Effector CD4-positive, alpha-beta T cell (primary cell): Measurements from ENCODE around the gene PARVA.
"Not testable (repeated sequence)": the region's sequence is repeated elsewhere in the genome, so short reads cannot be mapped to it uniquely, and the experiment has no call there.

Source experiments
- DNase-seq: peaks from one replicate; pipeline ENCODE4 v3.0.0-alpha.2; 2020
- total RNA-seq: gene quantifications from one replicate; lab custom pipeline; 2026; lab: John Stamatoyannopoulos, UW

PARVA gene, protein sequence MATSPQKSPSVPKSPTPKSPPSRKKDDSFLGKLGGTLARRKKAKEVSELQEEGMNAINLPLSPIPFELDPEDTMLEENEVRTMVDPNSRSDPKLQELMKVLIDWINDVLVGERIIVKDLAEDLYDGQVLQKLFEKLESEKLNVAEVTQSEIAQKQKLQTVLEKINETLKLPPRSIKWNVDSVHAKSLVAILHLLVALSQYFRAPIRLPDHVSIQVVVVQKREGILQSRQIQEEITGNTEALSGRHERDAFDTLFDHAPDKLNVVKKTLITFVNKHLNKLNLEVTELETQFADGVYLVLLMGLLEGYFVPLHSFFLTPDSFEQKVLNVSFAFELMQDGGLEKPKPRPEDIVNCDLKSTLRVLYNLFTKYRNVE
- total RNA-seq = 0.75 reads per million

DNA sequence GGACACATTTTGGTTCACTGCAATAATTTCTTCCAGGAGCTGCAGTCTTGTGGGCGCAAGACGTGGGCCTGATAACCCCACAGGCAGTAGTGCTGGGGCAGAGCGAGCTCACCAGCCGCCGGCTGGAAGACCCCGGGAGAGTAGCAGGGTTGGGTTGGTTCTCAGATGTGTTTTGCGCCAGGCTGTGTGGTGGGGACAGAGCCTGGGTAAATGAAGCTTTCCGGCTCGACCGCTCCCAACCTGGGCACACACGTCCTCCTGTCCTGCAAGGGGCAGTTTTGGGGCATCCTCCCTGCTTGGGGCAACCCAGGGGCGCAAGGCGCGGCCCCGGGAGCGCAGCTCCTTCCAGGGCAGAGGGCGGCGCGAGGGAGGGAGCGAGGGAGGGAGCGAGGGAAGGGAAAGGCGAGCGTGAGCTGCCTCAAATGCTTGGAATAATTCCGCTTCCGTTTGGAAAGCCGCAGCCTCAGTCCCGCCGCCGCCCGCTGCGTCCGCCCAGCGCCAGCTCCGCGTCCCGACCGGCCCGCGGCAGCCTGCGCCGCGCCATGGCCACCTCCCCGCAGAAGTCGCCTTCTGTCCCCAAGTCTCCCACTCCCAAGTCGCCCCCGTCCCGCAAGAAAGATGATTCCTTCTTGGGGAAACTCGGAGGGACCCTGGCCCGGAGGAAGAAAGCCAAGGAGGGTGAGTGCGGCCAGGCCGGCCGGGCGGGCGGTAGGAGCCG is at the start of gene PARVA:
Gene PARVA, plus strand, starts transcription at position 466 of the 718 bp plus-strand sequence. Its CDS starts 77 bp downstream, at position 543.
- no peak for DNase-seq

DNA sequence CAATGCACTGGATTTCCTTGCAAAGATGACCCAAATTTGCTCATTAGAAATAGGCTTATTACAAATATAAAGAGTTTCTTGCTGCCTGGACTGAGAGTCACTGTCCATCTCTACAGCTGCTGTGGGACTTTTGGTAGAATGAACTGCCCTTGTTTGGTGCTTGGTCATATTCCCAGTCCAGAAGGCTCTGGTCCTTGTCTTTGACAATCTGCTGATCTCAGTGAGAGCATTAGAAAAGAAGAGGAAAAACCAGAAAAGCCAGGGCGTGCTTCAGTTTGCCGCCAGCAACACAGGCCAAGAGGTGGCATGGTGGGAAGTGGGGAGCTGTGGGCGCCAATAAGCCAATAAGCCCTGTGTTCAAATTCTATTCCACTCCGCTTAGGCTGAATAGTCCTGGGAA is 48.2 kb upstream of the PARVA start:
- no peak for DNase-seq

DNA sequence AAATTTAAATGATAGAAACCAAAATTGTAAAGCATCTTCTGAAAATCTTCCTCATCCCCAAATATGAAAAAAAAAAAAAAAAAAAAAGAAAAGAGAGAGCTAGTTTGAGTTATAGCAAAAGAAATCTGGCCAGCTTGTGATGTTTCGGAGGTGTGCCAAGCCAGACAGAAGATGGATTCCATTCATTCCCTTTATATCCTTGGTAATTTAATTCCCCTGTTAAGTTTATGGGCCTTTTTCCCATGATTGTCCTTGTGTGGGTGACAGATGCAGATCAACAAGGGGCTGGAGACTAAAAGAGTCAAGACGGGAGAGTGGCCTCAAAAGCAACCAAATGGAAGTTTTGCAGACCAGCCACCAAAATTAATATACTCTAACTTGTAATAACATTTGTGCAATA is 47.6 kb upstream of the PARVA start:
- DNase-seq = no peak

DNA sequence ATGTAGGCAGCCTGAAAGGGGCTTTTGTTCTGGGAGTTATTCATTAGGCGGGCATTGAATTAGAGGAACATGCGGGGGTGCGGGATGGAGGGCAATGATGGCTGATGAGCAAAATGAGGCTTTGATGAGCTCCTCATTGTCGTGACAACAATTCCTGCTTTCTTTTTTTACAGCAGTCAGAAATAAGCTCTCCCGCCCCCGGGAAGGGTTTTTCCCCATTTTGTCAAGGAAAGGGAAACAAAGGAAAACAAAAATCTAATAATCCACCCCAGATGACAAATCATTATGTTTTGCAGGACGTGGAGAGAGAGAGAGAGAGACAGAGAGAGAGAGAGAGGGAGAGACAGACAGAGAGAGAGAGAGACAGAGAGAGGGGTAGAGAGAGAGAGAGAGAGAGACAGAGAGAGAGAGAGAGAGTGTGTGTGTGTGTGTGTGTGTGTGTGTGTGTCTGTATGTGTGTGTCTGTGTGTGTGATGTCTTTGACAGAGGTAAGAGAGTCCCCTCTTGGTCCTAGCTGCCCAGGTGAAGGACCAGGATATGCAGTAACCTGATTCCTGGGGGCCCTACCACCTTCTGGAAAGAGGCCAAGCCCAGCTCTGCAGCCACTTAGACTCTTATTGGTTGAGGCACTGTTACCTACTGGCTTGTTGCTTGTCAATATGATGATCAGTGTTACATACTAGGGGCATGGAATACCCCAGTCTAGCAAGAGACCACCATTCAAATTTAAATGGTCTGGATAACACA is 46.7 kb upstream of the PARVA start:
- no peak for DNase-seq

DNA sequence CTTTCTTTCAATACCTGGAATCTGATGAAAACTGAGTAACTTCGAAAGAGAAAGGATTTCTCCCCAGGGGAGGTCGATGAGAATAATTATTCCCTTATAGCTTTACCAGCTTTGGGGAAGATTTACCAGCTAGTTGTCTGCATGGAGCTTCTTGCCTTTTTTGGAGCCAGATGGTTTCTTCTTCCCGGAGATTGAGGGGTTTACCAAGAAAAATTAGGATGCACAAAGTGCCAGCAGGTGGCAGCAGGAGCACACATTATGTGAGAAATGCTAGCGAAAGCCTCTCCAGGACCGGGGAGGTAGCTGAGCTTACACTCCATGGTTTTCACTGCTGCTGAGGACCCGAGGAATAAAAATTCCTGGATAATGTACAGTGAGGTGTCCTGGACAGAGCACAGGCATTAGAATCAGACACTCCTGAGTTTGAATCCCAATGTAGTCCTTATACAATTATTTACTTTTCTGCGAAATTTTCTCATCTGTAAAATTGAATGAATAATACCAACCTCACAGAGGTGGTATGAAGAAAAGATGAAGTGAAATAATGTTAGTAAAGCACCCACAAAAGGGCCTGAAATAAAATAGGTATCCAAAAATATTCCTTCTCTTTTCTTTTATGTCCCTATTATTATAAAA is 46.0 kb upstream of the PARVA start:
- DNase-seq = peak; percentile 68

DNA sequence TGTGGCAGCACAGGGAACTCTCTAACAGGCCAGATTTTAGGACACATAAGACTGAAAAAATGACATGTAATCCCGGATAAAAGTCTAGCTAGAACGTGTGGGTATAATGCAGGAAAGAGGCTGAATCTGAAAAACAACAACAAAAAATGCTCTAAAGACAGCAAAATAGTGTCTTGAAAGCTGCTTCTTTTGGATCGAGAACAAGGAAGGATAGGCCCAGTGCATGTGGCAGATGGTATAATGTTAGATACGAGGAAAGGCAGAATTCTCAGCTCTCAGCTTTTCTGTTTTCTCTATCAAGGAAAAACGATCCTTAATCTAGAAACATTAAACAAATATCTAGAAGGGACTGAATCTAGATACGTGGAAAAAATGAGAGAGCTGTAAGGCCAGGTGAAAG is 33.8 kb upstream of the PARVA start:
- DNase-seq = no peak

DNA sequence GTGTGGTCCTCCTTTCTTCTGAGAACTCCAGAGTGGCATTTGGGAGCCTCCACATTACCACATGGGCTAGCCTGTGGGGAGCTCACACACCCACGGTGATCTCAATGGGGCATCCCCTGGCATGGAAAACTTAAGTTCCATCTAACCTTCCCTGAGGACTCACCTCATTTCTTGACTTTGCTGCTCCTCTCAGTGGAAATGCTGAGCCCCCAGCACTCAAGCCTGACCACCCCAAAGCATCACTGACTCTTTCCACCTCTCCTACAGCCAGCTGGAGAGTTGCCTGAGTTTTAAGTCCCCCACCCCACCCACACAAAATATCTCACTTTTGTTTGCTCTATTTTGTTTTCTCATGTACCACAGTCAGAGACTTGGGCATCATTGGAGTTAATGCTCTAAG is 23.8 kb upstream of the PARVA start:
- DNase-seq = no peak

DNA sequence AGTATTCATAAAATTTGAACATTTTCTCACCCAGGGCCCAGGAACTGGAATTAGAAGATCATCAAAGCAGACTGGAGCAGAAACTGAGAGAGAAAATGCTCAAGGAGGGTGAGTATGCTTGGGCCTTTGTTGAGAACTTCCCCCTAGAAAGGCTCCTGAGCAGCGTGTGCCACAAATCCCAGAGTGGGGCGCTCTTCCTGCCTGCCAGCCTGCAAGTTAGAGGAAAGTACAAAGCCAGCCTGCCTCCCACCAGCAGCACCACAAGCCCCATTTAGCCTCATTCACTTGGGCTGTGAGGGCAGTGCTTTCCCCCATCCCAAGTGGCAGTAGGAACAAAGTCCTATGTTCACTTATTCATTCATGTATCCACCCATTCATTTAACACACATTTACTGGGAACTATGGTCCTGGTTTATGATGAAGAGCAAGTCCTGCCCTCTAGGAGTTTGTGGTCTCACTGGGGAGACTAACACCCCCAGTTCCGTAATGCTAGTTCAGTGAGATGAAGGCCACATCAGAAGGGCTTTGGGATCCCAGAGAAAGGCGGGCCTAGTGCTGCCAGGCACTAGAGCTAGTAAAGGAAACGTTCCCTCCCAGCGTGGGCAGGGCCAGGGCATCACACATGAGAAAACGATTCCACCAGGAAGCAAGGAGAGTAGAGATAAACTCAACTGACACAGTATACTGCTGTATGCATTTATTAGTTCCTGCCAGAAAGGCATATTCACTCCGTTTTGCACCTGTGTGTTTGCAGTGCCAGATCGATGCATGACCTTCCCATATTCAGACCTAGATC is 22.4 kb upstream of the PARVA start:
- no peak for DNase-seq

DNA sequence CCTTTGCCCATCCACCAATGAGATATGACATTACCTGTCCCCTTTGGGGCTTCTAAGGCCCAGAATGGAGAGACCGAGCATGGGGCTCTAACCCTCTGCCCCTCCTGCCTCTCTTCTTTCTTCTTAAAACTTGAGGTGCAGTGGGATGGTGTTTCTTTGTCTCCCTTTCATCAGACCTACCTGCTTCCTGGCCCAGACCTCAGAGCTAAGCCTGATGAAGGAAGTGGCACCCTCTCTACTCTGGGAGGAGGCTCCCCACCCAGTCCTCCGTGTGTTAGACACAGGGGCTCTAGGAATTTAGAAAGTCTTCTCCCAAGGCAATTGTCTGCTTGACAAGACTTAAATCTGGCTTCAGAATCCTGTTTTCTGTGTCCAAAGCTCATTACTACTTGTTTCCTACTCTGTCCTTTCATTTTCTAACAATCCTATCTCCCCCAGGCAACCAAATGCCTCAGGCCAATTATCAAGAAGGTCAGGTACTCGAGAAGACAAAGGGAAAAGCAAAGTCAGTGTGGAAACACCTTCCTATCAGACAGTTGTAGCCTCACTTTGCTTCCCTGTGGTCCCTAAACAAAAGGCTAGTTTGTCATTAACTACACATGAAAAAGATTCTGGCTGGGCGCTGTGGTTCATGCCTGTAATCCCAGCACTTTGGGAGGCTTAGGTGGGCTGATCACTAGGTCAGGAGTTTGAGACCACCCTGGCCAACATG is 20.3 kb upstream of the PARVA start:
- DNase-seq = no peak

DNA sequence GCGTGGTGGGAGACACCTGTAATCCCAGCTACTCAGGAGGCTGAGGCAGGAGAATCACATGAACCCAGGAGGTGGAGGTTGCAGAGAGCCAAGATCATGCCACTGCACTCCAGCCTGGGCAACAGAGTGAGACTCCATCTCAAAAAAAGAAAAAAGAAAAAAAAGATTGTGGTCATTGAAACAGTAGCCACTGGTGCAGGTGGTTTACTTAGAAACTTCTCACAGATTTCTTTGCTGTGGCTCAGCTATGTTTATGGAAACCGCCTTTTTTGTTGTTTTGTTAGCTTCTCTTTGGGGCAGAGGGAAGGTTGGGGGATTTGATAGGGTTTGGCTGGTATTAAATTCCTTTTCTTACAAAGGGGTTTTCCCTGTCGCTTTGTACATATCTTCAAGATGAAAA is 19.7 kb upstream of the PARVA start:
- DNase-seq = not testable (repeated sequence)

DNA sequence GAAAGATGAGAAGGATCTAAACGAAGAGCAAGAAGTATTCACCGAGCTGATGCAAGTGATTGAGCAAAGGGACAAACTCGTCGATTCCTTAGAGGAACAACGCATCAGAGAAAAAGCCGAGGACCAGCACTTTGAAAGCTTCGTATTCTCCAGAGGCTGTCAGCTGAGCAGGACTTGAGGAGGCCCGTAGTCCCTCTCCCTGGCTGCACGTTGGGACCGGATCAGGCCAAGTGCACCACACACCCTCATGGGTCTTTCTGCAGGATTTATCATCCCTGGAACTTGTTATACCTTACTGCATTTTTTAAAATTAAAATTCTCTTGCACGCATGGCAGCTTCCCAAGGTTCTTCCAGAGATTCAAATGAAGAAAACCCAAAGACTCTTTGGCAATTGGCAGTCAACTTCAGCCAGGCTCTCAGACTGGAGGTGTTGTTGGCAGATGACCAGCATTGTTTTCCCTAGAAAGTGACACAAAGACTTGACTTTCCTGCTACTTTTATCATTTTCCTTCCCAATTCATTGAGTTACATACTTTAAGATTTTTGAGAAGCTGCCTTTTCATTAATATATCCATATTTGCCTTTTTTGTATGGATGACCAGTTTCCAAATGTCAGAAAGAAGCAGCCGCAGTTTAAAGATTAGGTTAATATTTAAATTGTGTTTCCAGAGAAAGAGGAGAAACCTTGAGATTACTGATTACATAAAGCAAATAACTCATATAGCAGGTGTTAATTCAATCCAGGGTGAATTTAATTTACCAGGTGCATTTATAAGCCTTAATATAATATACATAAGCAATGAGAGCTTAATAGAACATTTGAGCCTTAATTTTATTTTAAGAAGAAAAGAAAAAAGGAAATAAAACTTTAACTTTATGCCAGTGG is 18.8 kb upstream of the PARVA start:
- no peak for DNase-seq

DNA sequence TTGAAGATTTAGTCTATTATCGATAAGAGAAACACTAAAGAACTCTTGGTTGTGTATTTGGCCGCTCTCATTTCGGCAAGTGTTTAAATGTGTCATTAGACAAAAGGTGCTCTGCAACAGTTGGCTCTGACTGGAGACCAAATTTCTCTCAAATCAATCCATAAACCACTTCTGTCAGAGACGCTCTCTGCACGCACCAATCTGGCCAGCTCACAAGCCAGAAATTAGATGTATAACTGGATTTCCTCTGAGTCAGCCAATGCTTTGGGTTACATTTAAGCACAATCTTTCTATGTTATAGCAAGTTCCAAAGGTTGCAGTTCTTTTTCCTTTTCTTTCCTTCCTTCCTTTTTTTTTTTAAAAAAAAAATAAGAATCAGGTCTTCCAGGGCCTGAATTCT is 17.6 kb upstream of the PARVA start:
- DNase-seq = no peak

DNA sequence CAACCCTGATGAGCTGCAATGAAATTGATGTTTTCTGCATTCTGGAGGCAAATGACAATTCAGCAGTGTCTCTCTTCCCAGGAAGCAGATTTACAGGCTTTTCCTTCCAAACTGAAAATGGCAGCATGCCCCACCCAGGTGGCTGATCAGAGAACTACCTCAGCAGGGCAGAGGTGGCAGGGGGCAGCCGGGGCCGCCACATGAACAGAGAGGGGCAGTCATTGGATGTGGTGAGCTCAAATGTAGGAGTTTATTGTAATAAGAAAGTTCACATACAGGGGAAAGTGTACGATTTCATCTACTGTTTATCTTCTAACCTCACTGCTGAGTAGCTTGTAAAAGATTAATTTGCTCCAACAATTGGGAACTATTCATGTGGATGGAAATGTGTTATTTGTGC is 15.7 kb upstream of the PARVA start:
- no peak for DNase-seq

DNA sequence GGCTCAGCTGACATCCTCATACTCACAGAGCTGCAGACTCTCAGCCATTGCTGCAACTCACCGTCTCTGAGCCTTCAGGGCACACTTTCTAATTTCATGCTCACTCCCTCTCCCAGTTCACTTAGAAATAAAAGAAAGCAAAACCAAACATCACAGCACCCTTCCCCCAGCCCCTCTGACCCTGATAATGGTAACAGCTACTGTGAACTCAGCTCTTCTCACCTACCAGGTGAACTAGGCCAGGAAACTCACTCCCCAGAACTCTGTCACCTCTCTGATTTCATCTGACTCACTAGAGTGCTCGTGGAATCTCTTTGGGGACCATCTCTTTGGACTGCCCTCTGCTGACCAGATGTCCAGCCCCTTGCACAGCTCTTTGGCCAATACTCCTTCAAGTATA is 14.5 kb upstream of the PARVA start:
- no peak for DNase-seq

DNA sequence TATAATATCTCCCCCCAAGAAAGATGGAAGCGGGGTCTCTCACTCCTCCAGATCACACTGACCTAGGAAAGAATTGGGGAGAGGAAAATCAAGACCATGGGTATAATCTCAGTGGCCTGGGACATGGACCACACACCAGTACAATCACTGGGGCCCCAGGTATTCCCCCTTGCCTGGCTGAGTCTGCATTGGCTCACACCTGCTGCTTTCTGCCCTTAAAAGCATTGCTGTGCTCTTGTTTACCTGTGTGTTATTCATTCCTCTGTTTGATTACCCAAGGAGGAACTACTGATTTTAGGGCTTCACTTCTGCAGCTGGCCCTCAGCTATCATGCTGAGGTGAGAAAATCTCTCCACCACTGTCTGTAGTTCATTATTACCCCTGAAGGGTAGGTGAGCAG is 14.0 kb upstream of the PARVA start:
- DNase-seq = no peak

DNA sequence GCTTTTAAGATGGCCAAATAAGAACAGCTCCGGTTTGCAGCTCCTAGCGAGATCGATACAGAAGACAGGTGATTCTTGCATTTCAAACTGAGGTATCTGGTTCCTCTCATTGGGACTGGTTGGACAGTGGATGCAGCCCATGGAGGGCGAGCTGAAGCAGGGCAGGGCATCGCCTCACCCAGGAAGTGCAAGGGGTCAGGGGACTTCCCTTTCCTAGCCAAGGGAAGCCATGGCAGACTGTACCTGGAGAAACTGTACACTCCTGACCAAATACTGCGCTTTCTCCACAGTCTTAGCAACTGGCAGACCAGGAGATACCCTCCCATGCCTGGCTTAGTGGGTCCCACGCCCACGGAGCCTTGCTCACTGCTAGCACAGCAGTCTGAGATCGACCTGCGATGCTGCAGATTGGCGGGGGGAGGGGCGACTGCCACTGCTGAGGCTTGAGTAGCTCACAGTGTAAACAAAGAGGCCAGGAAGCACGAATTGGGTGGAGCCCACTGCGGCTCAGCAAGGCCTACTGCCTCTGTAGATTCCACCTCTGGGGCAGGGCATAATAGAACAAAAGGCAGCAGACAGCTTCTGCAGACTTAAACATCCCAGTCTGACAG is 11.3 kb upstream of the PARVA start:
- peak; percentile 42 for DNase-seq

DNA sequence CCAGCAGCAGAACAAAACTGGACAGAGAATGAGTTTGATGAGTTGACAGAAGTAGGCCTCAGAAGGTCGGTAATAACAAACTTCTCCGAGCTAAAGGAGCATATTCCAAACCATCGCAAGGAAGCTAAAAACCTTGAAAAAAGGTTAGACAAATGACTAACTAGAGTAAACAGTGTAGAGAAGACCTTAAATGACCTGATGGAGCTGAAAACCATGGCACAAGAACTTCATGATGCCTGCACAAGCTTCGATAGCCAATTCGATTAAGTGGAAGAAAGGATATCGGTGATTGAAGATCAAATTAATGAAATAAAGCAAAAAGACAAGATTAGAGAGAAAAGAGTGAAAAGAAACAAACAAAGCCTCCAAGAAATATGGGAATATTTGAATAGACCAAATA is 10.3 kb upstream of the PARVA start:
- not testable (repeated sequence) for DNase-seq

DNA sequence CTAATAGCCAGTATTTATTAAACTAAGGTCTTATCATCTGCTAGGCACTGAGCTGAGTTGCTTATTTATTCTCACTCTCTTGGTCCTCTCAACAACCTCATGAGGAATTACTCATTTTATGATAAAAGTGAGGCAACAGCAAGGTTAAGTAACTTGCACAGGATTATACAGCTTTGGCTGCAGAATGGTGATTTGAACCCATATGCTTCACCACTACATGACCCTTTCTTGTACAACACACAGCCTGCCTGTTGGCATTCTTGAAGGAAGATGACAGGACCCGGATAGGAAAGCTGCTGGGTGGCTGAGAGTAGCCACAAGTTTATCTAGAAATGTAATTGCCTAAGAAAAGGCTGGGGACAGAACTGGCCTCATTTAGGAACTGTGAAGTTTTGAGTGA is 5.3 kb upstream of the PARVA start:
- DNase-seq = no peak

DNA sequence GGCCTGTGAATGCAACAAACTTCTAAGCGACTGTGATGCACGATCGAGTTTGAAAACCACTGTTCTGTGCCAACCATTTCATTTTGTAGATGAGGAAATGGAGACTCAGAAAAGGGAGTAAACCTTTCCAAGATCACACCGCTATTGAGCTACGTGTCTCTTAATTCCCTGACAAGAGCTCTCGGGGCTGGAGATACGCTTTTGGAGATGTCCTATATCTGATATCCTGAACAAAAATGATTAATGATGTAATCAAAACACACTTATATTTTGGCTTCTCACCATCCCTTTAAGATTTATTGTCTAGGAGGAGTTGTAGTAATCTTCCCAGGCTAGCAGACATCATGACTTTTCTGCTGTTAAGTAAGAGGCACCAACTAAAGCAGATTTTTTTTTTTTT is 1.7 kb upstream of the PARVA start:
- DNase-seq = no peak
